ENCODE results near the gene EHMT1. TPM values are rescaled to one million over a fixed set of nuclear protein-coding genes. Genes with fewer than 3 reads are reported as not detected.

Gene EHMT1
- total RNA-seq, 4 donors from 2014 or later, result 77.1 to 149 (median 86.6) TPM

GRCh38 chr9:137645211-137645610 is 26.4 kb downstream of the EHMT1 start:
- TF ChIP-seq EP300 (IDR thresholded peaks at IDR 0.05) (no peak), POLR2A (IDR thresholded peaks at IDR 0.05) (no peak), CTCF (IDR thresholded peaks at IDR 0.05) (no peak), POLR2AphosphoS5 (IDR thresholded peaks at IDR 0.05) (no peak)
- Histone ChIP-seq H3K36me3 (peaks cover 6% of the 10 kb centered on the region), H3K9me3 (no peaks in the 10 kb centered on the region), H3K27ac (no peak overlapping the region), H3K27me3 (no peaks in the 10 kb centered on the region), H3K4me1 (peaks cover 9% of the 10 kb centered on the region), H3K4me3 (no peak overlapping the region)
- DNase-seq (ENCODE audit: low spot score in 2 of 2), result no peak
- WGBS, result 92% methylated on average over 5 of the region's 5 CpGs

DNA sequence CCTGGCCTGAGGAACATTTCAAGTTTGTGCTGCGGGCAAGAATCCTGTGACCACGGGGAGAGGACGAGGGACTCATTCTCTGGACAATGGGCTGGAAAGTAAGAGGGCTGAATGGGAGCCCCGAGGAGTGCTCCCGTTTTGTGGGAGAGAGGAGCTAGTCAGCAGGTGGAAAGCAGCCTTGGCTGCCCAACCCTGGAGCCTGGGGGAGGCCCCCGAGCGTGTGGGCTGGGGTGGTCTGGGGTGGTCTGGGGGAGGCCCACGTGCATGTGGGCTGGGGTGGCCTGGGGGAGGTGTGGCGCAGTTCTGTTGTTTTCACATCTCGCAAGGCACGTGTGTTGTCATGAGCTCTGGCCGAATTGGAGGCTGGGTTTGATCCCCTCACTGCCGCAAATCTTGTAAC is 27.5 kb downstream of the EHMT1 start:
- H3K27ac ChIP-seq, result no peak overlapping the region
- DNase-seq (ENCODE audit: low spot score in 2 of 2), result no peak
- WGBS, result 92% methylated on average over 13 of the region's 13 CpGs
- peaks cover 7% of the 10 kb centered on the region for H3K36me3 ChIP-seq
- TF ChIP-seq EP300 (IDR thresholded peaks at IDR 0.05) (no peak), POLR2AphosphoS5 (IDR thresholded peaks at IDR 0.05) (no peak), POLR2A (IDR thresholded peaks at IDR 0.05) (no peak), CTCF (IDR thresholded peaks at IDR 0.05) (no peak)
- no peaks in the 10 kb centered on the region for H3K27me3 ChIP-seq
- no peaks in the 10 kb centered on the region for H3K9me3 ChIP-seq
- H3K4me1 ChIP-seq, result peaks cover 10% of the 10 kb centered on the region
- no peak overlapping the region for H3K4me3 ChIP-seq

- Histone ChIP-seq H3K4me3 (no peak overlapping the region), H3K27ac (no peak overlapping the region), H3K36me3 (peaks cover 16% of the 10 kb centered on the region), H3K9me3 (no peaks in the 10 kb centered on the region), H3K27me3 (no peaks in the 10 kb centered on the region), H3K4me1 (peaks cover 10% of the 10 kb centered on the region)
- no peak for DNase-seq (ENCODE audit: low spot score in 2 of 2)
- TF ChIP-seq CTCF (IDR thresholded peaks at IDR 0.05) (no peak), POLR2A (IDR thresholded peaks at IDR 0.05) (no peak), POLR2AphosphoS5 (IDR thresholded peaks at IDR 0.05) (no peak), EP300 (IDR thresholded peaks at IDR 0.05) (no peak)
- WGBS, result 85% methylated on average over 12 of the region's 15 CpGs
Observed at GRCh38 chr9:137647096-137647714, 28.4 kb downstream of the EHMT1 start.

- TF ChIP-seq EP300 (IDR thresholded peaks at IDR 0.05), result no peak
- no peak for TF ChIP-seq POLR2A (IDR thresholded peaks at IDR 0.05)
- TF ChIP-seq CTCF (IDR thresholded peaks at IDR 0.05), result no peak
- TF ChIP-seq POLR2AphosphoS5 (IDR thresholded peaks at IDR 0.05), result no peak
- DNase-seq (ENCODE audit: low spot score in 2 of 2), result no peak
Observed at GRCh38 chr9:137648396-137648795, 29.6 kb downstream of the EHMT1 start.

DNA sequence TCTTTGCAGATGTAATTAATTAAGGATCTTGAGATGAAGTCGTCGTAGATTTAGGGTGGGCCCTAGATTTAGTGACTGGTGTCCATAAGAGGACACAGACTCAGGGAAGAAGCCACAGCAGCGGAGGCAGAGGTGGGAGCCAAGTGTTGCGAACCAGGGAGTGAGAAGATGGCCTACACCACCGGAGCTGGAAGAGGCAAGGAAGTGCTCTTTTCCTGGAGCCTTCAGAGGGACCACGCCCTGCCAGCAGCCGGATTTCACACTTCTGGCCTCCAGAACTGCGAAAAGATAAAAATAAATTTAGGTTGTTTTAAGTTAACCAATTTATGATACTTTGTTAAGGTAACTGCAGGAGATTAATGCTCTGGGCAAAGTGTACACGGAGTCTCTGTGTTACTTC is 30.7 kb downstream of the EHMT1 start:
- Histone ChIP-seq H3K27me3 (no peaks in the 10 kb centered on the region), H3K4me1 (peaks cover 10% of the 10 kb centered on the region), H3K36me3 (peaks cover 22% of the 10 kb centered on the region), H3K27ac (no peak overlapping the region), H3K9me3 (no peaks in the 10 kb centered on the region), H3K4me3 (no peak overlapping the region)
- WGBS, result 69% methylated on average over 9 of the region's 9 CpGs
- no peak for TF ChIP-seq POLR2AphosphoS5 (IDR thresholded peaks at IDR 0.05)
- no peak for TF ChIP-seq EP300 (IDR thresholded peaks at IDR 0.05)
- no peak for TF ChIP-seq POLR2A (IDR thresholded peaks at IDR 0.05)
- TF ChIP-seq CTCF (IDR thresholded peaks at IDR 0.05), result no peak
- DNase-seq (ENCODE audit: low spot score in 2 of 2), result no peak

More at GRCh38 chr9:137648396-137648795, 29.6 kb downstream of the EHMT1 start:
- peaks cover 10% of the 10 kb centered on the region for H3K4me1 ChIP-seq
- peaks cover 24% of the 10 kb centered on the region for H3K36me3 ChIP-seq
- no peaks in the 10 kb centered on the region for H3K9me3 ChIP-seq
- H3K27me3 ChIP-seq, result no peaks in the 10 kb centered on the region
- WGBS, result 88% methylated on average over 2 of the region's 2 CpGs
- no peak overlapping the region for H3K4me3 ChIP-seq
- no peak overlapping the region for H3K27ac ChIP-seq
